Thymus (tissue), 14 donors: ENCODE measurements around the gene AJM1. TPM values are rescaled to one million over a fixed set of nuclear protein-coding genes. Genes with fewer than 3 reads are reported as not detected.
"Not testable (repeated sequence)": the region's sequence is repeated elsewhere in the genome, so short reads cannot be mapped to it uniquely, and the experiment has no call there.

Source experiments
- DNase-seq, 9 donors: peaks; one replicate each; pipeline ENCODE4 v3.0.0-alpha.2; 2013; ENCODE audit warnings: low spot score in 9 of 9, low read depth in 6 of 9, missing footprints in 1 of 9
- H3K27ac ChIP-seq, 2 donors: one replicate each; pipeline ENCODE4 v1.5.1; 2013; ENCODE audit warnings: control low read depth in 1 of 2, low read depth in 1 of 2, low read length in 1 of 2, mild to moderate bottlenecking in 1 of 2, moderate library complexity in 1 of 2
- H3K27me3 ChIP-seq, 2 donors: one replicate each; pipeline ENCODE4 v1.5.1; 2013; ENCODE audit warnings: low read length in 1 of 2; ENCODE audit not compliant: control insufficient read depth in 2 of 2, insufficient read depth in 1 of 2
- H3K36me3 ChIP-seq, 2 donors: one replicate each; pipeline ENCODE4 v1.5.1; 2013; ENCODE audit warnings: low read length in 1 of 2, mild to moderate bottlenecking in 1 of 2, moderate library complexity in 1 of 2; ENCODE audit not compliant: control insufficient read depth in 2 of 2, insufficient read depth in 2 of 2
- H3K4me1 ChIP-seq, 2 donors: one replicate each; pipeline ENCODE4 v1.5.1; 2013; ENCODE audit warnings: low read length in 2 of 2; ENCODE audit not compliant: control insufficient read depth in 2 of 2, insufficient read depth in 2 of 2
- H3K4me3 ChIP-seq, 2 donors: one replicate each; pipeline ENCODE4 v1.5.1; 2013; ENCODE audit warnings: low read length in 2 of 2, control low read depth in 1 of 2, mild to moderate bottlenecking in 1 of 2
- H3K9me3 ChIP-seq, 2 donors: one replicate each; pipeline ENCODE4 v1.5.1; 2013; ENCODE audit warnings: low read length in 1 of 2, mild to moderate bottlenecking in 1 of 2; ENCODE audit not compliant: control insufficient read depth in 2 of 2, insufficient read depth in 1 of 2
- WGBS: extraction: QIAGEN DNeasy Blood & Tissue Kit; methylation state at CpG from one replicate; pipeline ENCODE4 v1.1.7; 2013; 5-methylcytosine and 5-hydroxymethylcytosine counted together
- long read RNA-seq, 10 donors: transcript quantifications; one replicate each; lab custom pipeline, GENCODE V29; 2026
- polyA plus RNA-seq: library from polyadenylated mRNA; stranded (reverse); fragments of 200-250 nt; gene quantifications from one replicate; pipeline ENCODE4 v1.2.3, GENCODE V29; 2013
- total RNA-seq: library from RNA; stranded (reverse); fragments of 120-200 nt; gene quantifications from one replicate; pipeline ENCODE4 v1.2.4, GENCODE V29; 2013
- donor health status: healthy.

Gene AJM1
- total RNA-seq (0.42 TPM), polyA plus RNA-seq (1.8 TPM)
- long read RNA-seq, donor 1, result 0 reads
- long read RNA-seq, donor 2, result 0 reads
- long read RNA-seq, donor 3, full-length matches to known transcripts, result 2 of 2 reads
- long read RNA-seq, donor 3, partial matches to known transcripts, result 0 of 2 reads
- long read RNA-seq, donor 3, other reads (novel, unspliced or antisense), result 0 of 2 reads
- long read RNA-seq, donor 4, full-length matches to known transcripts, result 1 of 1 reads
- long read RNA-seq, donor 4, partial matches to known transcripts, result 0 of 1 reads
- long read RNA-seq, donor 4, other reads (novel, unspliced or antisense), result 0 of 1 reads
- long read RNA-seq, donor 5, full-length matches to known transcripts, result 2 of 2 reads
- long read RNA-seq, donor 5, partial matches to known transcripts, result 0 of 2 reads
- long read RNA-seq, donor 5, other reads (novel, unspliced or antisense), result 0 of 2 reads
- long read RNA-seq, donor 6, full-length matches to known transcripts, result 2 of 2 reads
- long read RNA-seq, donor 6, partial matches to known transcripts, result 0 of 2 reads
- long read RNA-seq, donor 6, other reads (novel, unspliced or antisense), result 0 of 2 reads
- long read RNA-seq, donor 7, full-length matches to known transcripts, result 3 of 3 reads
- long read RNA-seq, donor 7, partial matches to known transcripts, result 0 of 3 reads
- long read RNA-seq, donor 7, other reads (novel, unspliced or antisense), result 0 of 3 reads
- long read RNA-seq, donor 8, result 0 reads
- long read RNA-seq, donor 9, full-length matches to known transcripts, result 3 of 3 reads
- long read RNA-seq, donor 9, partial matches to known transcripts, result 0 of 3 reads
- long read RNA-seq, donor 9, other reads (novel, unspliced or antisense), result 0 of 3 reads
- long read RNA-seq, donor 10, full-length matches to known transcripts, result 1 of 1 reads
- long read RNA-seq, donor 10, partial matches to known transcripts, result 0 of 1 reads
- long read RNA-seq, donor 10, other reads (novel, unspliced or antisense), result 0 of 1 reads

DNA sequence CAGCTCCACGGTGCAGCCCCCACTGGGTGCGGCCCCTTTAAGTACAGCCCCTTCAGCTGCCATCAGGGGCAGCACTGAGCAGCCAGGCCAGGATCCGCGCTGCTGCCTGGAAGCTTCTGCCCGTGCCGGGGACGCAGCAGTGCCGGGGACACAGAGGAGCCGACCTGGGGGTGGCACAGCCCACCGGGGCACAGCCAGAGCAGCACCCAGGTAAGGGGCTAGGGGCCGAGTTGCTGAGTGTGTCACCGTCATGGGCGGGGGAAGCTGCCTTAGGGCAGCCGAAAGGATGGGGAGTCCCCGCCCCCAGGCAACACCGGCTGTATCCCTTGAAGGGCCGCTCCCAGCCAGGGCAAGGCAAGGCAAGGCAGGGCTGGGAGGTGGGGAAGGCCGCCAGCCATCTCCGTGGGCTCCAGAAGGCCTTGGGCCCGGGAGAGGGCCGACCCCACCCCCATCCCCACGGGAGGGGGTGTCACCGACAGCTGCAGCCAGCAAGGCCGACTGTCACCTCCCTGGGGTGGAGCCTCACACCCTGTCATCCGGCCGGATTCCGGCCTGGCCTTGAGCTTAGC, at the start of gene AJM1:
Gene AJM1, plus strand, starts transcription at position 99 of the 569 bp plus-strand sequence. CDS start 1,937 bp downstream, outside the sequence.
- peaks cover 26 to 37% of the 10 kb centered on the region in 2 donors for H3K36me3 ChIP-seq
- WGBS, result 1% methylated on average over 27 of the region's 27 CpGs
- peaks cover 9 to 31% of the 10 kb centered on the region in 2 donors for H3K4me1 ChIP-seq
- H3K4me3 ChIP-seq, result peak within 1 kb of the TSS; percentile 45 to 55
- H3K9me3 ChIP-seq, H3K27ac ChIP-seq: not testable (repeated sequence)
- peak; percentile 49 to 88 (median 73) for DNase-seq
- peaks cover 43 to 50% of the 10 kb centered on the region in 2 donors for H3K27me3 ChIP-seq

DNA sequence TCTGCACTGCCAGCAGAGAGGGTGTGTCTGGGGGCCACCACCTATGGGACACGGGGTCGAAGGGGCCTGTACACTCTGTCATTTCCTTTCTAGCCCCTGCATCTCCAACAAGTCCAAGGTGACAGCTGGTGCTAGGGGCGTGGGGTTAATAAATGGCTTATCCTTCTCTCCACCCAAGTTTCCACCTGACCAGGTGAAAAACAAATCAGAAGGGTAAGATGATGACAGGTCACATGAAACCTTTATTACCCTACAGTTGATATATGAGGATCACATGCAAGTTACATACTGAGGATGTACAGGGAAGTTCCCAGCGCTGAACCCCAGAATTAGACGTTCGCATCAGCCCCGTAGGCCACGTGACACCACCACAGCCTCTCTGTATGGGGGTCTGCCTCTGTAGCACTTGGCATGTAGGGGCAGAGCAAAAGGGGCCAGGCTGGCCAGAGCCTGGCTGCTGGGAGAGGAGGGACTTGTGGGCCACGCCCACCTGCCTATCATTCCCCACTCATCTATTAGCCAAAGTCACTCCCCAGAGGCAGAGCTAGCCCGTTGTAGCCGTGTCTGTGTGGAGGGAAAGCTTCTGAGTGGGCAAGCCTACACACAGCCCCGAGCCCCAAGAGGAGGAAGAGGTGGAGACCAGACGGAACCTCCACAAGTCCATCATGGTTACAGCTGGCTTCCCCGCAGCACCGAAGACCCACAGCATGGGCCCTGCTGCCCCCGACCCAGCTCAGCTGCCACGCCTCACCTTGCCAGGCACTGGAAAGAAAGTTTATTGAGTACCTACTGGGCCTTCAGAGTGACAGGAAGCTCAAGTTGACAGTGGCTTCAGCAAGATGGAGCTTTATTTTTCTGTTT, 49.0 kb upstream of the AJM1 start:
- peaks cover 0 to 6% of the 10 kb centered on the region in 2 donors for H3K27me3 ChIP-seq
- no peak overlapping the region for H3K4me3 ChIP-seq
- peaks cover 12 to 18% of the 10 kb centered on the region in 2 donors for H3K36me3 ChIP-seq
- H3K9me3 ChIP-seq, result no peaks in the 10 kb centered on the region
- no peak for DNase-seq
- 96% methylated on average over 17 of the region's 17 CpGs for WGBS
- peaks cover 28 to 68% of the 10 kb centered on the region in 2 donors for H3K4me1 ChIP-seq
- H3K27ac ChIP-seq, result no peak overlapping the region

DNA sequence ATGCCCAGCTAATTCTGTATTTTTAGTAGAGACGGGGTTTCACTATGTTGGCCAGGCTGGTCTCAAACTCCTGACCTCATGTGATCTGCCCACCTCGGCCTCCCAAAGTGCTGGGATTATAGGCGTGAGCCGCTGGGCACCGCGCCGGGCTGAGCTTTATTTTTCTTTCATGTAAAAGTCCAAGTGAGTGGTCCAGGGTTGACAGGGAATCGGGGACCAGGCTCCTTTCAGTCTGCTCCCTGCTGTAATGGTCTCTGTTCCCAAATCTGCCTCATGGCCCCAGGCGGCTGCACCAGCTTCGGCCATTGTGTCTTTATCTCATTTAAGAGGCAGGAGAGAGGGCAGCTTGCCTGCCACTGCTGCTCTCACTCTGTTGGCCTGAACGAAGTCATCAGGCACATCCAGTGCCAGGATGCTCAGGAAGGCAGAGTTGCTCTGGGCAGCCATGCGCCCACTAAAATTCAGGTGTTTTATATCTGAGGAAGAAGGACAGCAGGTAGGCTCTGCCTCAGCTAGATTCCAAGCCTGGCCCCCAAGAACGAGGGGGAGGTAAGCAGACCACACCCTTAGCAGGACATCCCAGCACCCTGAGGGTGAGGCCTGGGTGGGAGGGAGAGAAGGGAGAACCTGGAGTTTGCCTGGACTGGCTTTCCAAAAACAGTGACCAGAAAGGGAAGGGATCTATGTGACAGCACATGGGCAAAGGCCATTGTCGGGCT, 47.8 kb upstream of the AJM1 start:
- peaks cover 32 to 79% of the 10 kb centered on the region in 2 donors for H3K4me1 ChIP-seq
- WGBS, result 97% methylated on average over 14 of the region's 14 CpGs
- no peak for DNase-seq
- no peak overlapping the region for H3K4me3 ChIP-seq
- H3K36me3 ChIP-seq, result peaks cover 12 to 18% of the 10 kb centered on the region in 2 donors
- peaks cover 0 to 15% of the 10 kb centered on the region in 2 donors for H3K27me3 ChIP-seq
- H3K9me3 ChIP-seq, result peaks cover 0 to 5% of the 10 kb centered on the region in 2 donors
- no peak overlapping the region for H3K27ac ChIP-seq

DNA sequence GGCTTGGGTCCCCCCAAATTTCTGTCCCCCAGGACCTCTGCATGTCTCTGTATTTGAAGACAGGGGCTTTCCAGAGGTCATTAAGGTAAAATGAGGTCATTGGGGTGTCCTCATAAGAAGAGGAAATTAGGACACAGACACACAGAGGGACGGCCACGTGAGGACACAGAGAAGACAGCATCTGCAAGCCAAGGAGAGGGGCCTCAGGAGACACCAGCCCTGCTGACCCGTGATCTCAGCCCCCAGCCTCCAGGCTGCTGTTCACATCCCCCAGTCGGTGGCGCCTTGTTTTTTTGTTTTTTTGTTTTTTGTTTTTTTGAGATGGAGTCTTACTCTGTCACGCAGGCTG, 47.3 kb upstream of the AJM1 start:
- Histone ChIP-seq H3K4me1 (peaks cover 37 to 83% of the 10 kb centered on the region in 2 donors), H3K27me3 (peaks cover 0 to 20% of the 10 kb centered on the region in 2 donors), H3K9me3 (peaks cover 0 to 5% of the 10 kb centered on the region in 2 donors), H3K4me3 (no peak overlapping the region), H3K27ac (no peak overlapping the region), H3K36me3 (peaks cover 12 to 18% of the 10 kb centered on the region in 2 donors)
- WGBS, result 94% methylated on average over 6 of the region's 6 CpGs
- no peak for DNase-seq

DNA sequence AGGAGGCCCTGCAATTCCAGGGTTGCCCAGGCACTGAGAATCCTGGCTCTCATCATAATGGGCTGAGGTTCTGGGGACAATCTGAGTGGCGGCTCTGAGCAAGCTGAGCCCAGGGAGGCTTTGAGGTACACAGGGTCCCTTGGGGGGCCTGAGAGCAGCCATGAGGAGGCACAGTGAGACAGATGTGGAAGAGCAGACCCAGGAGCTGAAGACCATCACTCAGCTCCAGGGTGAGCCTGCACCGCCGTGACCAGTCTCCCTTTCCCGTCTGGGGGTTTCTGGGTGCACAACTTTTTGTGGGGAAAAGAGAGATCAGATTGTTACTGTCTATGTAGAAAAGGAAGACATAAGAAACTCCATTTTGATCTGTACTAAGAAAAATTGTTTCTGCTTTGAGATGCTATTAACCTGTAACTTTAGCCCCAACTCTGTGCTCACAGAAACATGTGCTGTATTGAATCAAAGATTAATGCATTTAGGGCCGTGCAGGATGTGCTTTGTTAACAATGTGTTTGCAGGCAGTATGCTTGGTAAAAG, 46.0 kb upstream of the AJM1 start, which contains the start of gene CCDC183:
Gene CCDC183, plus strand, starts transcription at position 101 of the 537 bp plus-strand sequence. Its CDS starts 60 bp downstream, at position 161.
- Histone ChIP-seq H3K27me3 (peaks cover 0 to 27% of the 10 kb centered on the region in 2 donors), H3K27ac (peak within 1 kb of the TSS; percentile 84 to 99), H3K4me1 (peaks cover 42 to 88% of the 10 kb centered on the region in 2 donors), H3K4me3 (peak within 1 kb of the TSS; percentile 11 to 13), H3K9me3 (peaks cover 0 to 10% of the 10 kb centered on the region in 2 donors), H3K36me3 (peaks cover 12 to 18% of the 10 kb centered on the region in 2 donors)
- DNase-seq, result no peak
- 60% methylated on average over 5 of the region's 5 CpGs for WGBS

DNA sequence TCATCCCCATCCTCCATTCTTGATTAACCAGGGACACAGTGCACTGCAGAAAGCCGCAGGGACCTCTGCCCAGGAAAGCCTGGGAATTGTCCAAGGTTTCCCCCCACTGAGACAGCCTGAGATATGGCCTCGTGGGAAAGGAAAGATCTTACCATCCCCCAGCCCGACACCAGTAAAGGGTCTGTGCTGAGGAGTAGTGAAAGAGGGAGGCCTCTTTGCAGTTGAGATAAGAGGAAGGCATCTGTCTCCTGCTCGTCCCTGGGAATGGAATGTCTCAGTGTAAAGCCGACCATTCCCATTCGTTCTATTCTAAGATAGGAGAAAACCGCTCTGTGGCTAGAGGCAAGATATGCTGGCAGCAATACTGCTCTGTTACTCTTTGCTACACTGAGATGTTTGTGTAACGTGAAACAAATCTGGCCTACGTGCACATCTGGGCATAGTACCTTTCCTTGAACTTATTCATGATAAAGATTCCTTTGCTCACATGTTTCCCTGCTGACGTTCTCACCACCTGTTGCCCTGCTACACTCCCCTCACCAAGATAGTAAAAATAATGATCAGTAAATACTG, 45.4 kb upstream of the AJM1 start:
- H3K4me1 ChIP-seq, result peaks cover 40 to 87% of the 10 kb centered on the region in 2 donors
- peaks cover 12 to 18% of the 10 kb centered on the region in 2 donors for H3K36me3 ChIP-seq
- H3K27ac ChIP-seq, result peak overlapping the region; percentile 25 to 99
- peaks cover 0 to 10% of the 10 kb centered on the region in 2 donors for H3K9me3 ChIP-seq
- 25% methylated on average over 10 of the region's 10 CpGs for WGBS
- H3K27me3 ChIP-seq, result peaks cover 0 to 31% of the 10 kb centered on the region in 2 donors
- not testable (repeated sequence) for H3K4me3 ChIP-seq
- DNase-seq, result peak in 1 of 9 donors; percentile 46

DNA sequence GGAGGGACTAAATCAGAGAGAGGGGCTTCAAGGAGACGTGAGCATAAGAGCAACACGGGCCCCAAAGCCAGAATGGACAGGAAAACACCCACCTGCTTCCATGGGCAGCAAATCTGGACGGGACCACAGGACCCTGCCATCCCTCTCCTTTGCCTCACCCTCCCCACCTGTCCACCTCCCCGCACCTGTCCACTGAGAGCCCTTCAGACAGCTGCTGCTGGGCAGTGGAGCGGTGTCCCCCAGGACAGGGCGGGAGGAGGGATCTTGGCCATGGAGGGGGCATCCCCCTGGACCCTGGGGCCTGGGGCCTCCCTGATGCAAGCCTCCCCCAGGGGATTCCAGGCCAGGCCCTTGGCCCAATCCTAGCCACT, 43.6 kb upstream of the AJM1 start:
- Histone ChIP-seq H3K9me3 (peaks cover 0 to 10% of the 10 kb centered on the region in 2 donors), H3K36me3 (peaks cover 4 to 7% of the 10 kb centered on the region in 2 donors), H3K4me3 (no peak overlapping the region), H3K4me1 (peaks cover 32 to 70% of the 10 kb centered on the region in 2 donors), H3K27ac (no peak overlapping the region), H3K27me3 (peaks cover 0 to 35% of the 10 kb centered on the region in 2 donors)
- 91% methylated on average over 6 of the region's 6 CpGs for WGBS
- DNase-seq, result no peak
